Measurements from ENCODE around the gene CDHR4. TPM values are rescaled to one million over a fixed set of nuclear protein-coding genes. Genes with fewer than 3 reads are reported as not detected.
"Not testable (repeated sequence)": the region's sequence is repeated elsewhere in the genome, so short reads cannot be mapped to it uniquely, and the experiment has no call there.

Gene CDHR4
- total RNA-seq, 2 donors from 2014 or later = not detected

DNA sequence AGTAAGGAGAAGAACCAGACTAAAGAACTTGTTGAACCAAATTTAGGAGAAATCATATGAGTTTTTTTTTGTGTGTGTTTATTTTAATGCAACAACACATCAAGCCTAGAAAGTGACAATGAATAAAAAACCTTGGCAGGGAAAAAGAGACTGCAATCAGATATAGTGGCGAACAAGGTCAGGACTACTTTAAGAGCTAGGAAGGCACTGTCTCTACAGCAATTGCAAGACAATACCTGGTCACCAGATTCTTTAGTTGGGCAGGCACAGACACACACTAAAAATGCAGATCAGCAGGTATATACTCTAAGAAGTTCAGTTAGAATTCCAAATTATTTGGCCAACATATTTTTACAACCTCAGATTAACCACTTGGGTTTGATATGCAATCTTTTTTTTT, 45.1 kb downstream of the CDHR4 start:
- Histone ChIP-seq H3K27ac (ENCODE audit: low read depth, low read length) (no peak overlapping the region), H3K4me1 (ENCODE audit: control insufficient read depth, insufficient read depth, low read length) (peaks cover 10% of the 10 kb centered on the region), H3K36me3 (ENCODE audit: control insufficient read depth, insufficient read depth, low read length) (peaks cover 9% of the 10 kb centered on the region), H3K4me3 (ENCODE audit: low read length) (no peak overlapping the region), H3K27me3 (ENCODE audit: control insufficient read depth, insufficient read depth, low read length, poor library complexity, severe bottlenecking) (no peaks in the 10 kb centered on the region), H3K9me3 (ENCODE audit: control insufficient read depth, low read length) (no peaks in the 10 kb centered on the region), H3K9ac (ENCODE audit: extremely low read depth, low read length, poor library complexity, severe bottlenecking) (no peak overlapping the region)
- no peak for DNase-seq
- no peak overlapping the region for H3K27ac Mint-ChIP-seq
- no peaks in the 10 kb centered on the region for H3K27me3 Mint-ChIP-seq (ENCODE audit: insufficient read depth)
- peaks cover 15% of the 10 kb centered on the region for H3K36me3 Mint-ChIP-seq (ENCODE audit: low read depth)
- peaks cover 17% of the 10 kb centered on the region for H3K4me1 Mint-ChIP-seq
- TF ChIP-seq, protein P1, sequence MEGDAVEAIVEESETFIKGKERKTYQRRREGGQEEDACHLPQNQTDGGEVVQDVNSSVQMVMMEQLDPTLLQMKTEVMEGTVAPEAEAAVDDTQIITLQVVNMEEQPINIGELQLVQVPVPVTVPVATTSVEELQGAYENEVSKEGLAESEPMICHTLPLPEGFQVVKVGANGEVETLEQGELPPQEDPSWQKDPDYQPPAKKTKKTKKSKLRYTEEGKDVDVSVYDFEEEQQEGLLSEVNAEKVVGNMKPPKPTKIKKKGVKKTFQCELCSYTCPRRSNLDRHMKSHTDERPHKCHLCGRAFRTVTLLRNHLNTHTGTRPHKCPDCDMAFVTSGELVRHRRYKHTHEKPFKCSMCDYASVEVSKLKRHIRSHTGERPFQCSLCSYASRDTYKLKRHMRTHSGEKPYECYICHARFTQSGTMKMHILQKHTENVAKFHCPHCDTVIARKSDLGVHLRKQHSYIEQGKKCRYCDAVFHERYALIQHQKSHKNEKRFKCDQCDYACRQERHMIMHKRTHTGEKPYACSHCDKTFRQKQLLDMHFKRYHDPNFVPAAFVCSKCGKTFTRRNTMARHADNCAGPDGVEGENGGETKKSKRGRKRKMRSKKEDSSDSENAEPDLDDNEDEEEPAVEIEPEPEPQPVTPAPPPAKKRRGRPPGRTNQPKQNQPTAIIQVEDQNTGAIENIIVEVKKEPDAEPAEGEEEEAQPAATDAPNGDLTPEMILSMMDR (conservative IDR thresholded peaks at IDR 0.05) = no peak
- no peaks in the 10 kb centered on the region for H3K9me3 Mint-ChIP-seq
- 70 to 95% methylated on average over 1 of the region's 1 CpG for WGBS, 2 experiments (ENCODE audit: insufficient coverage in 1 of 2, insufficient read length in 1 of 2)
- H3K4me3 Mint-ChIP-seq = no peak overlapping the region

DNA sequence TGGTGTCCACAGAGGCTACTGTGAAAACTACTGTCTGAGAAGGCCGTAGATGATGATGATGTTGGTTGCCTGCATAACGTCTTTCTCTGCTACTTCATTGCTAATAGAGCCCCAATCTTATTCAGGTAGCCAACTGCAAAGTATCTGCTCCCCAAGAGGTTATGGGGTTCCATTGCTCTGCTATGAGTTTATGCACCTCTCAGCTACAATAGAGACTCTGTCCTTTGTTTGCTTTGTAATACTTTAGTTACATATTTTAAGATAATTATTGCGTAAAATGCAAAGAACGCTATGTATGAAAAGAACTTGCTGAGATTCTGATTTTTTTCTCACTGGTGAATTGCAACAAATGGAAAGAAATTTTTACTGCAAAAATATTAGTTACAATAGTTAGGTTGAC, 48.2 kb downstream of the CDHR4 start:
- Mint-ChIP-seq H3K4me3 (no peak overlapping the region), H3K27ac (no peak overlapping the region), H3K4me1 (peaks cover 9% of the 10 kb centered on the region), H3K36me3 (ENCODE audit: low read depth) (peaks cover 24% of the 10 kb centered on the region), H3K27me3 (ENCODE audit: insufficient read depth) (no peaks in the 10 kb centered on the region), H3K9me3 (no peaks in the 10 kb centered on the region)
- WGBS, 2 experiments (ENCODE audit: insufficient coverage in 1 of 2, insufficient read length in 1 of 2) = 99 to 100% methylated on average over 2 to 4 of the region's 4 CpGs
- no peaks in the 10 kb centered on the region for H3K27me3 ChIP-seq (ENCODE audit: control insufficient read depth, insufficient read depth, low read length, poor library complexity, severe bottlenecking)
- H3K4me3 ChIP-seq (ENCODE audit: low read length) = no peak overlapping the region
- no peak for DNase-seq
- no peak overlapping the region for H3K27ac ChIP-seq (ENCODE audit: low read depth, low read length)
- no peaks in the 10 kb centered on the region for H3K9me3 ChIP-seq (ENCODE audit: control insufficient read depth, low read length)
- peaks cover 10% of the 10 kb centered on the region for H3K4me1 ChIP-seq (ENCODE audit: control insufficient read depth, insufficient read depth, low read length)
- H3K9ac ChIP-seq (ENCODE audit: extremely low read depth, low read length, poor library complexity, severe bottlenecking) = no peak overlapping the region
- H3K36me3 ChIP-seq (ENCODE audit: control insufficient read depth, insufficient read depth, low read length) = peaks cover 31% of the 10 kb centered on the region
- TF ChIP-seq, protein P1 (conservative IDR thresholded peaks at IDR 0.05) = no peak

DNA sequence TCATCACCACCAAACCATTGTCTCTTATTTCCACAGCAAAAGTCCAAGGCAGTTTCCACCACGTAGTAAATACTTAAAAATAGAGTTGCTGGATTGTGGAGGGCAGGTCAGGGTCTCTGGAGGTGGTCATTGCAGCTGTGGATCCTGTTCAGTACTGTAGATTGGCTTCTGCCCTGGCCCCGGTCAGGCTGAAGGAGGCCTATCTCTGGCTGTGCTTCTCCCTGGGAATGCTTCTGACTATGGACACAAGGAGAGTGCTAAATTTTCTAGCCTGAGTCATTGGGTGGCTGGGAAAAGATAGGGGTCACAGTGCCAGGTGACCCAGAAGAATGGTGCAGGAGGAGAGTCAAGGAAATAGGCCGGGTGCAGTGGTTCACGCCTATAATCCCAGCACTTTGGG, 49.6 kb downstream of the CDHR4 start:
- Histone ChIP-seq H3K9me3 (ENCODE audit: control insufficient read depth, low read length) (no peaks in the 10 kb centered on the region), H3K27ac (ENCODE audit: low read depth, low read length) (no peak overlapping the region), H3K4me3 (ENCODE audit: low read length) (no peak overlapping the region), H3K27me3 (ENCODE audit: control insufficient read depth, insufficient read depth, low read length, poor library complexity, severe bottlenecking) (no peaks in the 10 kb centered on the region), H3K9ac (ENCODE audit: extremely low read depth, low read length, poor library complexity, severe bottlenecking) (no peak overlapping the region), H3K4me1 (ENCODE audit: control insufficient read depth, insufficient read depth, low read length) (no peaks in the 10 kb centered on the region), H3K36me3 (ENCODE audit: control insufficient read depth, insufficient read depth, low read length) (peaks cover 40% of the 10 kb centered on the region)
- TF ChIP-seq, protein P1 (conservative IDR thresholded peaks at IDR 0.05) = no peak
- Mint-ChIP-seq H3K4me3 (no peak overlapping the region), H3K9me3 (no peaks in the 10 kb centered on the region), H3K27ac (peak overlapping the region; percentile 87), H3K36me3 (ENCODE audit: low read depth) (peaks cover 30% of the 10 kb centered on the region), H3K4me1 (no peaks in the 10 kb centered on the region), H3K27me3 (ENCODE audit: insufficient read depth) (no peaks in the 10 kb centered on the region)
- DNase-seq = no peak
- 84 to 96% methylated on average over 3 to 4 of the region's 4 CpGs for WGBS, 2 experiments (ENCODE audit: insufficient coverage in 1 of 2, insufficient read length in 1 of 2)

DNA sequence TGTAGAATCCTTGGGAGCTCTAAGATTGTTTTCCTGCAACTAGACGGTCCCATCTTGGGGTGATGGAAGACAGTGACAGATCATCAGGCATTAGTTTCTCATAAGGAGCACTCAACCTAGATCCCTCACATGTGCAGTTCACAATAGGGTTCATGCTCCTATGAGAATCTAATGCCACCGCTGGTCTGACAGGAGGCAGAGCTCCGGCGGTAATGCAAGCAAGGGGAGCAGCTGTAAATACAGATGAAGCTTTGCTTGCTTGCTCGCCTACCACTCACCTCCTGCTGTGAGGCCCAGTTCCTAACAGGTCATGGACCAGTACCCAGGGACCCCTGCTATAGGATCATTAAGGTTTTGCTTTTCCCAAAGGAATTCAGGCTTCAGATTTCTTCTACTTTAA, 50.8 kb downstream of the CDHR4 start:
- not testable (repeated sequence) for H3K4me1 Mint-ChIP-seq; H3K27me3 ChIP-seq (ENCODE audit: control insufficient read depth, insufficient read depth, low read length, poor library complexity, severe bottlenecking); H3K27me3 Mint-ChIP-seq (ENCODE audit: insufficient read depth); H3K4me3 Mint-ChIP-seq; H3K4me1 ChIP-seq (ENCODE audit: control insufficient read depth, insufficient read depth, low read length); H3K9ac ChIP-seq (ENCODE audit: extremely low read depth, low read length, poor library complexity, severe bottlenecking); H3K27ac ChIP-seq (ENCODE audit: low read depth, low read length); H3K9me3 ChIP-seq (ENCODE audit: control insufficient read depth, low read length); H3K4me3 ChIP-seq (ENCODE audit: low read length); DNase-seq; H3K9me3 Mint-ChIP-seq
- peak overlapping the region; percentile 21 for H3K27ac Mint-ChIP-seq
- peaks cover 32% of the 10 kb centered on the region for H3K36me3 Mint-ChIP-seq (ENCODE audit: low read depth)
- 89 to 95% methylated on average over 5 of the region's 5 CpGs for WGBS, 2 experiments (ENCODE audit: insufficient coverage in 1 of 2, insufficient read length in 1 of 2)
- peaks cover 48% of the 10 kb centered on the region for H3K36me3 ChIP-seq (ENCODE audit: control insufficient read depth, insufficient read depth, low read length)

Data from endodermal cell (in vitro differentiated cells).